Body of pancreas (tissue), 4 donors: ENCODE results near the gene SMIM35. TPM values are rescaled to one million over a fixed set of nuclear protein-coding genes. Genes with fewer than 3 reads are reported as not detected.

ENCODE experiments used
- ATAC-seq: fragments of 150-250 bp; one replicate; pipeline ENCODE4 v1.9.1; 2016
- DNase-seq, 4 donors: peaks; one replicate each; pipeline ENCODE4 v3.0.0-alpha.2; 2019
- H3K27ac ChIP-seq, 4 donors: fragments of 200-600 bp; sonication (generic); 1 replicate in 3 of 4; 2 replicates in 1 of 4; pipeline versions ENCODE4 v1.5.1 to v1.6.1; 2016 to 2019; ENCODE audit warnings: mild to moderate bottlenecking in 1 of 4, mixed read lengths in 1 of 4, moderate library complexity in 1 of 4
- H3K27me3 ChIP-seq, 2 donors: fragments of 200-600 bp; sonication (generic); one replicate each; pipeline ENCODE4 v1.6.0; 2016; ENCODE audit warnings: mild to moderate bottlenecking in 1 of 2
- H3K36me3 ChIP-seq, 2 donors: fragments of 200-600 bp; sonication (generic); replicated peaks in 1 of 2; 2 replicates each; pipeline ENCODE4 v1.5.1; 2016; ENCODE audit warnings: low read depth in 2 of 2; ENCODE audit not compliant: insufficient read depth in 1 of 2
- H3K4me1 ChIP-seq: fragments of 200-600 bp; sonication (generic); one replicate; pipeline ENCODE4 v1.6.0; 2016
- H3K4me3 ChIP-seq, 2 donors: fragments of 200-600 bp; sonication (generic); 1 replicate in 1 of 2; 2 replicates in 1 of 2; pipeline ENCODE4 v1.5.1; 2016 to 2019
- H3K9me3 ChIP-seq, 3 donors: fragments of 200-600 bp; sonication (generic); 1 replicate in 2 of 3; 2 replicates in 1 of 3; pipeline ENCODE4 v1.5.1; 2016
- POLR2A ChIP-seq, 3 donors: fragments of 450-650 bp; IDR thresholded peaks; one replicate each; pipeline ENCODE4 v1.6.1; 2016; ENCODE audit warnings: antibody characterized with exemption in 3 of 3, mild to moderate bottlenecking in 2 of 3
- WGBS, 2 donors: methylation state at CpG; one replicate each; pipeline ENCODE4 v1.1.5; 2017; 5-methylcytosine and 5-hydroxymethylcytosine counted together
- intact Hi-C: fragments of 100-400 bp; cut with DNase I; formaldehyde crosslinking; loops from one replicate; pipeline ENCODE4 v1.15.1; 2023
- total RNA-seq, 2 donors: library from RNA; depleted of rRNA; stranded (reverse); fragments of >200 nt; gene quantifications; one replicate each; pipeline ENCODE4 v1.1.0, GENCODE V29; 2016
- TF ChIP-seq, protein P1 (sequence below), 7 experiments: fragments of 450-650 bp in 4 of 7; fragments of 200-600 bp in 3 of 7; sonication (generic) in 3 of 7; IDR thresholded peaks; one replicate each; pipeline ENCODE4 v1.5.1; 2016 to 2019; ENCODE audit warnings: antibody characterized with exemption in 7 of 7

The SMIM35 gene
- total RNA-seq, 2 donors from 2014 or later: not detected

DNA sequence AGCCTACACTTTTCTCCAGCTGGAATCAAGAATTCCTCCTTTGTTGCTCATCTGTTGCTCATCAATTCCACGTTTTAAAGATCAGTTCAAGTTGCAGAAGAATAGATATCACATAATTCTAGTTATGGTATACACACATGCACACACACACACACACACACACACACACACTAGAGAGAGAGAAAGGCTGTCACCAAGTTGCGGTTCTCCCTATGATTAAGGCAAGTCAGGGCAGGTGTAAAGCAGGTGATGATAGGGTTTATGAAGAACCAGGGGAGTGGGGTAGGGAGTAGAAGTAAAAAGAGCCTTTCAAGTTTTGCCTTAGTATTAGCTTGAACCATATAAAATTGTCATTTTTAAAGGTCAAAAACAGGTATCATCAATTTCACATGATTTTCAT lies 41.6 kb downstream of the SMIM35 start:
- TF ChIP-seq POLR2A (IDR thresholded peaks at IDR 0.05): no peak
- TF ChIP-seq, protein P1, sequence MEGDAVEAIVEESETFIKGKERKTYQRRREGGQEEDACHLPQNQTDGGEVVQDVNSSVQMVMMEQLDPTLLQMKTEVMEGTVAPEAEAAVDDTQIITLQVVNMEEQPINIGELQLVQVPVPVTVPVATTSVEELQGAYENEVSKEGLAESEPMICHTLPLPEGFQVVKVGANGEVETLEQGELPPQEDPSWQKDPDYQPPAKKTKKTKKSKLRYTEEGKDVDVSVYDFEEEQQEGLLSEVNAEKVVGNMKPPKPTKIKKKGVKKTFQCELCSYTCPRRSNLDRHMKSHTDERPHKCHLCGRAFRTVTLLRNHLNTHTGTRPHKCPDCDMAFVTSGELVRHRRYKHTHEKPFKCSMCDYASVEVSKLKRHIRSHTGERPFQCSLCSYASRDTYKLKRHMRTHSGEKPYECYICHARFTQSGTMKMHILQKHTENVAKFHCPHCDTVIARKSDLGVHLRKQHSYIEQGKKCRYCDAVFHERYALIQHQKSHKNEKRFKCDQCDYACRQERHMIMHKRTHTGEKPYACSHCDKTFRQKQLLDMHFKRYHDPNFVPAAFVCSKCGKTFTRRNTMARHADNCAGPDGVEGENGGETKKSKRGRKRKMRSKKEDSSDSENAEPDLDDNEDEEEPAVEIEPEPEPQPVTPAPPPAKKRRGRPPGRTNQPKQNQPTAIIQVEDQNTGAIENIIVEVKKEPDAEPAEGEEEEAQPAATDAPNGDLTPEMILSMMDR (IDR thresholded peaks at IDR 0.05): no peak
- no peaks in the 10 kb centered on the region for H3K36me3 ChIP-seq
- ATAC-seq (no peak), DNase-seq (no peak)
- intact Hi-C loops: no loop called here
- H3K27ac ChIP-seq: no peak overlapping the region
- H3K27me3 ChIP-seq: no peaks in the 10 kb centered on the region
- 55 to 72% methylated on average over 2 of the region's 2 CpGs for WGBS, 2 donors
- no peaks in the 10 kb centered on the region for H3K9me3 ChIP-seq
- H3K4me3 ChIP-seq: no peak overlapping the region
- H3K4me1 ChIP-seq: no peaks in the 10 kb centered on the region

DNA sequence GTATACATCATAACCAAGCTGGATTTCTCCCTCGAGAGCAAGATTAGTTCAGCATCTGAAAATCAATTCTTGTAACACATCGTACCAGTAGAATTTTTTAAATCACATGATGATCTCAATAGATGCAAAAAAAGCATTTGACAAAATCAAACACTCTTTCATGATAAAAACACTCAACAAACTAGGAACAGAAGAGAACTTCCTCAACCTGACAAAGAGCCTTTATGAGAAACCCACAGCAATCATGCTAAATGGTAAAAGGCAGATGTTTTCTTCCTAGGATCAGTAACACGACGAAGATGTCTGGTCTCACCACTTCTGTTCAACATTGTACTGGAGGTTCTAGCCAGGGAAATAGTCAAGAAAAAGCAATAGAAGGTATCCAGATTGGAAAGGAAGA lies 44.0 kb downstream of the SMIM35 start:
- intact Hi-C loops: no loop called here
- H3K4me3 ChIP-seq: no peak overlapping the region

GRCh38 chr11:118042141-118042540 lies 44.6 kb downstream of the SMIM35 start:
- DNase-seq: no peak
- WGBS, 2 donors: 47 to 58% methylated on average over 1 of the region's 1 CpG

More for the DNA sequence above, 44.0 kb downstream of the SMIM35 start:
- no peaks in the 10 kb centered on the region for H3K4me1 ChIP-seq
- no peak overlapping the region for H3K27ac ChIP-seq
- DNase-seq (no peak), ATAC-seq (no peak)
- WGBS, 2 donors: 33 to 43% methylated on average over 4 of the region's 4 CpGs
- H3K27me3 ChIP-seq: no peaks in the 10 kb centered on the region
- H3K36me3 ChIP-seq: no peaks in the 10 kb centered on the region
- TF ChIP-seq, protein P1 (IDR thresholded peaks at IDR 0.05): no peak
- no peak for TF ChIP-seq POLR2A (IDR thresholded peaks at IDR 0.05)
- H3K9me3 ChIP-seq: no peaks in the 10 kb centered on the region

GRCh38 chr11:118033443-118033842 lies 53.3 kb downstream of the SMIM35 start:
- H3K27ac ChIP-seq: no peak overlapping the region
- intact Hi-C loops: no loop called here
- H3K36me3 ChIP-seq: no peaks in the 10 kb centered on the region
- TF ChIP-seq POLR2A (IDR thresholded peaks at IDR 0.05): no peak
- TF ChIP-seq, protein P1 (IDR thresholded peaks at IDR 0.05): no peak
- no peak for ATAC-seq
- no peak for DNase-seq
- H3K9me3 ChIP-seq: no peaks in the 10 kb centered on the region
- 81 to 86% methylated on average over 4 of the region's 4 CpGs for whole genome bisulfite sequencing, 2 donors
- no peaks in the 10 kb centered on the region for H3K27me3 ChIP-seq
- no peaks in the 10 kb centered on the region for H3K4me1 ChIP-seq
- no peak overlapping the region for H3K4me3 ChIP-seq

More at GRCh38 chr11:118042141-118042540, 44.6 kb downstream of the SMIM35 start:
- ATAC-seq: no peak
- no peaks in the 10 kb centered on the region for H3K4me1 ChIP-seq
- intact Hi-C loops: no loop called here
- TF ChIP-seq POLR2A (IDR thresholded peaks at IDR 0.05): no peak
- TF ChIP-seq, protein P1 (IDR thresholded peaks at IDR 0.05): no peak
- no peaks in the 10 kb centered on the region for H3K27me3 ChIP-seq
- H3K4me3 ChIP-seq: no peak overlapping the region
- no peak overlapping the region for H3K27ac ChIP-seq
- H3K9me3 ChIP-seq: no peaks in the 10 kb centered on the region
- H3K36me3 ChIP-seq: no peaks in the 10 kb centered on the region

DNA sequence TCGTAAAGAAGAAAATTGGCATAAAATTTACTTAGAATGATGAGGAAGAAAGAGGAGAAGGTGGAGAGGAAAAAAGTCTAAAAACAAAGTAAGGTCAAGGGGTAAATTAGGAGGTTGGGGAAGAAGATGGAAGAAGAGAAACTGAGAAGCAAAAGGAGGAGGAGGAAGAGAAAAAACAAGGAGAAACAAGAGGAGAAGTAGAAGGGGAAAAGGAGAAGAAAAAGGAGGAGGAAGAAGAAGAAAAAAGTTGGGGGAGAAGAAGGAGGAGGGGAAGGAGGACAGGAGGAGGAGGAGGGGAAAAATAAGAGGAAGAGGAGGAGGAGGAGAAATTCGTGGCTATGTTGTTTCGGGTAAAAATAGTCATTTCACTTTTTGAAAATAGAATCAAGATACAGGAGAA lies 58.1 kb downstream of the SMIM35 start:
- intact Hi-C loops: no loop called here
- no peak for TF ChIP-seq POLR2A (IDR thresholded peaks at IDR 0.05)
- TF ChIP-seq, protein P1 (IDR thresholded peaks at IDR 0.05): no peak
- no peaks in the 10 kb centered on the region for H3K36me3 ChIP-seq
- H3K27me3 ChIP-seq: no peaks in the 10 kb centered on the region
- no peaks in the 10 kb centered on the region for H3K4me1 ChIP-seq
- DNase-seq (no peak), ATAC-seq (no peak)
- peaks cover 0 to 5% (median 0%) of the 10 kb centered on the region in 3 donors for H3K9me3 ChIP-seq
- H3K27ac ChIP-seq: no peak overlapping the region
- H3K4me3 ChIP-seq: no peak overlapping the region
- 54 to 62% methylated on average over 3 of the region's 3 CpGs for WGBS, 2 donors
